HEK293 (cell line): Measurements from ENCODE around the gene ZBTB21.

Source experiments
- HIC1 ChIP-seq: fragments of 450-650 bp; formaldehyde crosslinking; IDR thresholded peaks from 2 replicates; pipeline ENCODE4 v1.5.1; 2016; ENCODE audit warnings: missing biosample characterization, missing genetic modification characterization
- KLF8 ChIP-seq: fragments of 450-650 bp; formaldehyde crosslinking; IDR thresholded peaks from 2 replicates; pipeline ENCODE4 v1.5.1; 2016; ENCODE audit warnings: missing biosample characterization, missing genetic modification characterization
- PATZ1 ChIP-seq: fragments of 450-650 bp; formaldehyde crosslinking; IDR thresholded peaks from 2 replicates; pipeline ENCODE4 v1.5.1; 2016; ENCODE audit warnings: missing biosample characterization, missing genetic modification characterization
- ZBTB11 ChIP-seq: fragments of 450-650 bp; formaldehyde crosslinking; conservative IDR thresholded peaks from 2 replicates; pipeline ENCODE4 v1.5.1; 2016; ENCODE audit warnings: low read depth, missing biosample characterization, missing genetic modification characterization
- ZBTB49 ChIP-seq: fragments of 450-650 bp; formaldehyde crosslinking; IDR thresholded peaks from 2 replicates; pipeline ENCODE4 v1.5.1; 2016; ENCODE audit warnings: missing biosample characterization, missing genetic modification characterization, low read depth
- ZFHX2 ChIP-seq: fragments of 450-650 bp; formaldehyde crosslinking; conservative IDR thresholded peaks from 2 replicates; pipeline ENCODE4 v1.5.1; 2016; ENCODE audit warnings: missing biosample characterization, missing genetic modification characterization
- ZNF114 ChIP-seq: fragments of 450-650 bp; formaldehyde crosslinking; IDR thresholded peaks from 2 replicates; pipeline ENCODE4 v1.5.0; 2017; ENCODE audit warnings: missing biosample characterization, missing genetic modification characterization
- ZNF148 ChIP-seq: fragments of 450-650 bp; formaldehyde crosslinking; IDR thresholded peaks from 2 replicates; pipeline ENCODE4 v1.5.0; 2017; ENCODE audit warnings: missing biosample characterization, missing genetic modification characterization, borderline replicate concordance
- ZNF175 ChIP-seq: fragments of 450-650 bp; formaldehyde crosslinking; IDR thresholded peaks from 2 replicates; pipeline ENCODE4 v1.5.1; 2016; ENCODE audit warnings: missing biosample characterization, missing genetic modification characterization
- ZNF239 ChIP-seq: fragments of 450-650 bp; formaldehyde crosslinking; IDR thresholded peaks from 2 replicates; pipeline ENCODE4 v1.5.1; 2016; ENCODE audit warnings: missing biosample characterization, missing genetic modification characterization
- ZNF26 ChIP-seq: fragments of 450-650 bp; formaldehyde crosslinking; IDR thresholded peaks from 2 replicates; pipeline ENCODE4 v1.5.1; 2016; ENCODE audit warnings: missing biosample characterization, missing genetic modification characterization
- ZNF274 ChIP-seq, 2 experiments: fragments of 200-500 bp in 1 of 2; fragments of 450-650 bp in 1 of 2; sonication (Bioruptor generic) in 1 of 2; formaldehyde crosslinking in 1 of 2; IDR thresholded peaks; 2 replicates each; pipeline versions ENCODE4 v1.5.1 to v1.6.1; 2014 to 2016; ENCODE audit warnings: borderline replicate concordance in 1 of 2, inconsistent platforms in 1 of 2, low read length in 1 of 2, missing biosample characterization in 1 of 2, missing genetic modification characterization in 1 of 2
- ZNF423 ChIP-seq: fragments of 450-650 bp; formaldehyde crosslinking; IDR thresholded peaks from 2 replicates; pipeline ENCODE4 v1.5.1; 2016; ENCODE audit warnings: missing biosample characterization, missing genetic modification characterization
- ZNF449 ChIP-seq: fragments of 450-650 bp; formaldehyde crosslinking; IDR thresholded peaks from 2 replicates; pipeline ENCODE4 v1.5.1; 2017; ENCODE audit warnings: missing biosample characterization, mild to moderate bottlenecking, missing genetic modification characterization, moderate library complexity
- ZNF501 ChIP-seq: fragments of 450-650 bp; formaldehyde crosslinking; IDR thresholded peaks from 2 replicates; pipeline ENCODE4 v1.5.1; 2016; ENCODE audit warnings: missing biosample characterization, missing genetic modification characterization
- ZNF514 ChIP-seq: fragments of 450-650 bp; formaldehyde crosslinking; IDR thresholded peaks from 2 replicates; pipeline ENCODE4 v1.5.1; 2016; ENCODE audit warnings: missing biosample characterization, missing genetic modification characterization
- ZNF639 ChIP-seq: fragments of 450-650 bp; formaldehyde crosslinking; IDR thresholded peaks from 2 replicates; pipeline ENCODE4 v1.5.1; 2016; ENCODE audit warnings: missing biosample characterization, missing genetic modification characterization
- ZNF843 ChIP-seq: fragments of 450-650 bp; formaldehyde crosslinking; IDR thresholded peaks from 2 replicates; pipeline ENCODE4 v1.5.1; 2016; ENCODE audit warnings: missing biosample characterization, missing genetic modification characterization

The ZBTB21 gene

GRCh38 chr21:42027085-42027821, 17.1 kb upstream of the ZBTB21 start (continued):
- TF ChIP-seq ZBTB11, result no peak
- no peak for TF ChIP-seq ZNF843 (tag by site-specific recombination)
- 0 out of 2 replicates have a peak, but pooled peaks have one; percentile 49 for TF ChIP-seq KLF8 (tag by site-specific recombination)
- peak; percentile 72 for TF ChIP-seq ZFHX2 (tag by site-specific recombination)
- no peak for TF ChIP-seq ZNF514 (tag by site-specific recombination)
- 0 out of 2 replicates have a peak, but pooled peaks have one; percentile 23 for TF ChIP-seq ZNF114 (tag by site-specific recombination)
- TF ChIP-seq ZNF239, result peak; percentile 47; the same call in 1 of the 2 replicates
- no peak for TF ChIP-seq ZNF26 (tag by site-specific recombination)
- TF ChIP-seq ZNF501, result no peak
- TF ChIP-seq HIC1 (tag by site-specific recombination), result no peak
- 0 out of 2 replicates have a peak, but pooled peaks have one; percentile 16 for TF ChIP-seq ZNF148 (tag by site-specific recombination)
- TF ChIP-seq ZNF274 (IDR thresholded peaks at IDR 0.05; ENCODE audit: low read length), result no peak
- TF ChIP-seq ZNF274 (tag by site-specific recombination; IDR thresholded peaks at IDR 0.05; ENCODE audit: borderline replicate concordance), result 0 out of 2 replicates have a peak, but pooled peaks have one; percentile 42
- TF ChIP-seq ZNF175 (tag by site-specific recombination), result no peak; the same call in 1 of the 2 replicates
- no peak; the same call in 1 of the 2 replicates for TF ChIP-seq ZNF423 (tag by site-specific recombination)
- no peak for TF ChIP-seq ZBTB49 (tag by site-specific recombination)
- peak; percentile 36 for TF ChIP-seq PATZ1 (tag by site-specific recombination)
- TF ChIP-seq ZNF449 (tag by site-specific recombination), result no peak
- no peak for TF ChIP-seq ZNF639 (tag by site-specific recombination)
